Endothelial cell of hepatic sinusoid (primary cell): ENCODE data around the gene CBLB.

Experiments
- in situ Hi-C: cut with HindIII; loops from 2 replicates; pipeline ENCODE4 v1.10.0; 2017; ENCODE audit warnings: low sequenced_read_pairs

The CBLB gene

DNA sequence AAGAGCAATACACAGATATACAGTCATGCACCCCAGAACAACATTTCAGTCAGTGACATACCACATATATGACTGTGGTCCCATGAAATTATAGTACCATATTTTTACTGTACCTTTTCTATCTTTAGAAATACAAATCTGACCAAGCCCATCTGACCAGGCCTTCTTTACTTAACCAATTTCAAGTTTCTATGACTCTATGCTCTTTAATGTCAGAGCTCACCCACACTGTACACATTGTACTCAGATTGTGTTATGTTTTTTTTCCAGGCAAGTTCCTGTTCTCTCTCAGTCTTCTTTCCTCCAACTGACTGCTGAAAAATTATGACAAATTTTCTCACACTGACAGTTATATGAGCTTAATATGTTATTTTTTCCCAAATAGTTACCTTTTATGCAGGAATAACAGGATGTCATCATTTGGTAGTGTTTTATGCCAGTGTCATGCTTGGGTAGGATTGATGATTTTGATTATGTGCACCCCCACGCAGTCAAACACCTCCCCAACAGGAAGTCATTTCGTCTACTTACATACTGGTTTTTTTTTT lies 8.0 kb upstream of the CBLB start:
- in situ Hi-C loops = no loop called here

DNA sequence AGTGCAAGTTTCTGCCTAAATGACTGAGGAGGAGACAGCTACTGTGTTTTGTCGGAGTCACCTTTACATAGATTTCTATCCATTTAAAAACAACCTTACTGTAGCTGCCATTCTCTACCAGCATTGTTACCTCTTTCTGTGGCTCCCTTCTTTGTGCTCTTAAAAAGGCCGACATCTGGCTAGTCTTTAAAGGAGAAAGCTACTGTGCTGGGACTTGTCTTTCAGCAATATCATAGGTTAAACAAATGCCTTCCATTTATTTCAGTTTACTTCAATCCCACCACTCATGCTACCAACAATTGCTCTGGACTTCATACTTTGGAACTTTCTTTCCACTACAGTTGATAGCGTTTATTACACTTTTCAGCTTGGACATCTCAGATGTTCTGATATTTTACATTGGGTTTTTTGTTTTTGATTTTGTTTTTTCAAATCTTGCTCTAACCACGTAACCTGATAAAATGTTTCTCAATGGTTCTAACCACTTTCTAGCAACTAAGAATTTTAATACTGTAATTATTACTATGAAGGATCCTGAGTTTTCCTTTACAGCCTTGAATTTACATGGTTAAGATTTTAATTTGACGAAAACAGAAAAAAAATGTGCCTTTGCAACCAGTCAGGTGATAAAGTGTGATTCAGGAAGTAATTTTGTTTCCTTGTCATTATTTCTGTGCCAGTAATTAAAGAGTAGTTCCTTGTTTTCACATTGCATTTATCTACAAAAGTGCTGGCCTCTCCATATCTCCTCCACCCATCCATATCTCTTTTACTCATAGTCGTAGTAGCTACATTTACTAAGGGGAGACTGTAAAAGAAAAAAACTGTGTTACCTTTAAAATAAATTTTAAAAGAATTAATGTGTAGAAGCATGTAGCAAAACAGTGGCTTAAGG lies 1.3 kb upstream of the CBLB start:
- in situ Hi-C loops = no loop called here

DNA sequence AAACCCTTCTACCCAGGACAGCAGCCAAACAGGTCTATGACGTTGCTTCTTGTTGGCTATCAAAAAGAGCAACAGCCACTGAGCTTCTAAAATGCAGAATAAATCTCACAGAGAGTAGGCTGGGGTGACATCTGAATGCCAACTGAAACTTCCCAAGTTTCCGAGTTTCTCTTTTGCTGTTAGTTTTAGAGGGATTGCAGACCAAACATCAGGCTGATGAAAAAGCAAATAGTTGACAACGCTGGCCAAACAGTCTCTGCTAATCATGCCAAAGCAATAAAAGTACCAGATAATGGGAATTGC lies 670 bp upstream of the CBLB start:
- in situ Hi-C loops = no loop called here

DNA sequence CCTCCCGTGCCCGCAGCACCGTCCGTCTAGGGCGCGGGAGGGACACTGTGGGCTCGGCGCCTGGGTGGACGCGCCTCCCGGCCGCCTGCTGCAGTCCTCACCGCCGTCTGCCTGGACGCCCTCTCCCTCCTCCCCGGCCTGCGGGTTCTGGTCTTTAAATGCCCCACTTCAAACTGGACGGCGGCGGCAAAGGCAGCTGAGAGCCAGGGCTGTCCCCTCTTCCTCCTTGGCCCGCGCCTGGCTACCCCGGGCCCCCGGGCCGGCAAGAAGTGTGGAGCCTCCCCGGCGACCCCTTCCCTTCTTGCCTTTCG lies 426 bp downstream of the CBLB start:
- in situ Hi-C loops = no loop called here

DNA sequence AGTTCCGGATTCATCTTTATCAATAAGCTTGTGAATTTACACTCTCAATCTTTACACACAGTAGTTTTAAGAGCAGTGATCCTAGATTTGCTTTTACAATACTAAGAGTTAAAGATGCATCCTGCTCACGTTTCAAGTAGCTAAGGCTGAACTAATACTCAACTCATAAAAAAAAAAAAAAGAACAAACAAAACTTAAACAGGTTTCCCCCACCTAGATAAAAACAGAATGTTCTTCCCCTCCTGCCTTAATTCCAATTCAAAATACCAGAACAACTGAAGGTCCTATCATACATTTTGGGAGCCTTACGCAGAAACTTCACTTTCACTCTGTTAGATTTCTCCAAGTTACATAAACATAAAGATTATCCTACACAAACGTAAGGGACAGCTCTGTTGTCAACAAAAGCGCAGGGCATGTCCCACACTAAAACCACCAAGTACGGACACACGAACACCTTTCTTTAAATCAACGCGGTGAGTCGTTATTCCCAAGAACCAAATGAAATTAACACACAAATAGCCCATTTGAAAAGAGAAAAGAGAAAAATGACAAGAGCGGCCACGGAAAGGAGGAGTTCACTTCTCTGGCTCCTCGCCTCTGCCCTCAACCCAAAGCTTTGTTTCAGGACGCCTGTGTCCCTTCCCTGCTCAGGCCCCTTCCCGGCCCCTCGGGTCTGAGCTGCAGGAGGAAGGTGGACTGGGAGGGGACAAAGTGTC lies 941 bp downstream of the CBLB start:
- in situ Hi-C loops = no loop called here

DNA sequence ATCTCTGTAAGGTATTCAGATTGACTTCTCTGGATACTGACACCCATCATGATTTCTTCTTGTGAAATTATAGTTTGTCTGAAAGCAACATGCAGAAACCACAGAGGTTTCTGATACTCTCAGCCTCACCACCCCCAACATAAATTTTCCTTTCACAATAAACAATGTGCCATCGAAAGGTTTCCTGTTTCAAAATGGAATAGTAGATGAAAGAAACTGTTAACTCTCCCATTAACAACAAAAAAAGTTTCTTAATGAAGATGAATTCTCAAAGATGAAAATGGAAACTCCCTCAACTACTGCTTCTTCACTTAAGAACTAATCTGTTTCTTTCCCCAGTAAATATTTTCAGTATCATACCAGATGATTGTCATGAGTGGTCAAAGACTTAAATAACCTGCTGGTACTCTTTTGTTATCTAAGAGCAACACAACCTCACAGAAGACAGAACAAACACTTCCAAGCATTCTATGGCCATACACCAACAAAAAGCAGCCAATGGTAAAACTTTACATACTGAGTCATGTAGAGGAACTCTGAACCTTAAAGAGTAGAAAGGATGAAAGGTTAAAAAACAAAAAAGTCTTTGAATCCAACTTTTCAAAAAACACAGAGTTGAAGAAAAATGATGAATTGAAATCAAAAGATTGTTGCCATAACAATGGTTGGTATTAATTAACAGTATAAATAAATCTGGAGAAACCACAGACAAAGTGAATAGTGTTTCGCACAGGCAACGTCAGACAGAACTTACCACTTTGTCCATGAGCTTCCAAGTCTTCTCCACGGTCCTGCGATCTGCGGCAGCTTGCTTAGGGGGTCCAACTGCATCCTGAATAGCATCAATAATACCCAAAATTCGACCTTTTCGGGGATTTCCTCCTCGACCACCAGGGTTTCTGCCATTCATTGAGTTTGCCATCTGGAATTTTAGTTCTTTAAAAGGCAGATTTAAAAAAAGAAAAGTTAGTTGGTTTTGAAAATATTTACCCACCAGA lies 1.9 kb downstream of the CBLB start:
- in situ Hi-C loops = no loop called here

DNA sequence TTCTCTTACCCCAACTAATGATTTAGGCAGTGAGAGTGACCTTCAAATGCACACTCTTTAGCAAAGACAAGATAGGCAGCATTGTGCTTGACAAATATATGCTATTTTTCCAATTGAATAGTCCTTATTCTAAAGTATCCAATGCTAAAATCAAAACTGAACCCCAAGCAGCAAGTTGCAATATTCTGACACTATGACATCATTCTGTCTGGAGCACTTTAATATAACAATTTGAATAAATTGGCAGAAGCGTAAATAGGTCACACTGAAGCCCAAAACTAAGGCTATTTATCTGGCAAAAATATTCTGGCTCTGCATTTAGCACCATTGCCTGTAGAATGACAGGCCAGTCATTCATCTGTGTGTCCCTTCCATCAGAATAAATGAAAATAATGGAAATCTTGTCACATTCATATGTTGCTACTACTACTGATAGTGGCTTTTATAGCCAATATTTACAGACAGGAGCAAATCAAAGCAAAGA lies 2.9 kb downstream of the CBLB start:
- in situ Hi-C loops = no loop called here

DNA sequence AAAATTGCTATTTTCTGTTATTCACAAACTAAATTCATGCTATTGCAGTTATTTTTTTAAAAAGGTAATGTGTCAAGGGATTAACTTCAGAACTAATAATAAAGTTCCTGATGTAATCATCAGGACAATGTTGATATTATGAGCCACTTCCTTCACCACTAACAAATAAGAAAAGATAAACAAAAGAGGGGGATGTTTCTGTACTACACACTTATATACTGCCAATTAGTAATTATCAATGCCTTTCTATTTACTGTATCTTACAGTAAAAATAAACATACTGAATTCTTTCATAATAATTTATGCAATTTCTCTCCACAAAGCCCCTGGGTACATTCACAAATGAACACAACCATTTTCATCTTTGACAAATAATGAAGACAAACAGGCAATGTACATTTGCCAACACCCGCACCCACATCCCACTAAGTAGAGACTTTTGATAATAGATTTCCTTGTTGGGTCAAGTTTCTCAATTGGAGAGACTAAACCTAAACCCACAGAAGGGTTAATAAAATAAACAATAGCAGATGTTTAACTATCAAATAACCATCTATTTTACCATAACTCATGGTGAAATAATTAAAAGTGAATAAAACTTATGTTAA lies 3.7 kb downstream of the CBLB start:
- in situ Hi-C loops = no loop called here

DNA sequence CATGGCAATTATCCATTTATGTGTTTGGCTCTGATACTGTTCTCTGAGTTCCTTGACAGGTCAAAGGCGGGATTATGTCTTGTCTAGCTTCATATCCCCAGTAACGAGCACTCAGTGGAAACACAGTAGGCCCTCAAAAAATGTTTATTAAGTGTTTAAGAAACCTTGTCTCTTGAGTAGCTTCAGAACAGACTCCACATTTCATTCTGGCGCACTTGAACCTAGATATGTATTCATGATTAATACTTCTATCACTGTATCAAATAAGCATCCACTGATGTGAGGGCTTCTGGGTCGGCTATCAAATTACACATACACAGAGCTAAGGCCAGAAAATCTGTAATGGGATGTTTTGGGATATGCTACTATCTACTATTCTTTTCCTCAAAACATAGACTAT lies 4.6 kb downstream of the CBLB start:
- in situ Hi-C loops = no loop called here

DNA sequence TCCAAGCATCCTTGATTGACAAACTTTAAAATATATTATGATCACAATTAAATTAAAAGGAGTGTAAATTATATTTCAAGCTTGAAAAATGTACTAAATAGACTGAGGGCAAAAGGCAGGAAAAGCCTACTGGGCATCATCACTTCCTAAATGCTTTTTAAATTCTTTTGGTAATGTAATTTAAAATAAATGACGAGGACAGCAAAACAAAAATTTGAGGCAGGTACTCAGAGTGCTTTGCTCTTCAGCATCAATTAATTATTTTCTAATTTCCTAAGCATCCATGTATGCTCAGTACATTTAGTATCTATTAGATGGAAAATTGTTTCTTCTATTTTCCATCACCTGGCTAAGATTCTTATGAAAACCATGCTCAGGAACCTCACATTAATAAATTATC lies 5.2 kb downstream of the CBLB start:
- in situ Hi-C loops = no loop called here

DNA sequence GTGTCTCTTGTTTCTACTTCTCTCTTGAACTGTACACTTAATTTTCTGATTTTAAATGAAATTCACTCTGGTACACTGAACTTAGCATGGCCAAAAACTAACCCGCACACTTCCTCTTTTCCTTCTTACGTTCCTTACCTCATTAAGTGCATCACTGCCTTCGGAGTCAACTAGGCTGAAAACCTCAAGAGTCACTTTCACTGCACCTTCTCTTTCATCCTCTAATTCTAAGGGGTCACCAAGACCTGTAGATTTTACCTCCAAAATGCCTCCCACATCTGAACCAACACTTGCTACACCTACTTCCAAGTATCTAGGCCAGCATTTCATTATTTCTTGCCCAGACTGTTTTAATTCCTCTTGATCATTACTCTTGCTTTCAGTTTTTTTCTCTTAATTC lies 6.6 kb downstream of the CBLB start:
- in situ Hi-C loops = no loop called here

DNA sequence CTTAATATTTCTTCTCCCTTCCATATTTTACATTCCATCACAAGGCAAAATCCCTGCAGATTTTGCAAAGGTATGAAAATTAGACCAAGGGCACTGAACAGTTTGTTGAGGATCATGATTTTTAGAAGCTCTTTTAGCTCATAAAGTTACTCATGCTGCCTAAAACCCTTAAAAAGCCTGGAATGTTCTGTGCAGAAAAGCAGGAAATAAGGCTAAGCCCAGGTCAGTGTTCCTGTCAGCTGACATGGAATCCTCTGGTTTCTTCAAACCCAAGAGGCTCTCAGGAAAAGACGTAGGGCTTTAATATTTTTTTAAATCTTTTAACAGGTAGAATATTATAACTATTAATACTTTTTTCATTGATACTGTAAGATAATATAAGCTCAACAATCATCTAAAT lies 8.2 kb downstream of the CBLB start:
- in situ Hi-C loops = no loop called here

DNA sequence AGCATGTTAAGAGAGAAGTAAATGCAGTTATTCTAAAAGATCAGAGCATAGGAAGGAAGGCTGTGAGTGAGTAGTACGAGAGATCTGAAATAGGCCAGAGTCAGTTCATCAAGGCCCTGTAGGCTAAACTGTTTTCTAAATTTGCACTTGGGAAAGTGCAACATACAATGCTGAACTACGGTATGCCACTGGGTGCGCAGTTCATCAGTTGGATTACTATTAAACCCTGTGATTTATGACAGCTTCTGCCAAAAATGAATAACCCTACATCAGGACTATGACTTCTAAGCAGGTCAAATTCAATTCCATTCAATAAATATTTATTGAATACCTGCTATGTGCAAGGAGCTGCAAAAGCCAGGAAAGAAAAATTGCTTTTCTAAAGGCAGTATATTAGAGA lies 10.8 kb downstream of the CBLB start:
- in situ Hi-C loops = no loop called here

DNA sequence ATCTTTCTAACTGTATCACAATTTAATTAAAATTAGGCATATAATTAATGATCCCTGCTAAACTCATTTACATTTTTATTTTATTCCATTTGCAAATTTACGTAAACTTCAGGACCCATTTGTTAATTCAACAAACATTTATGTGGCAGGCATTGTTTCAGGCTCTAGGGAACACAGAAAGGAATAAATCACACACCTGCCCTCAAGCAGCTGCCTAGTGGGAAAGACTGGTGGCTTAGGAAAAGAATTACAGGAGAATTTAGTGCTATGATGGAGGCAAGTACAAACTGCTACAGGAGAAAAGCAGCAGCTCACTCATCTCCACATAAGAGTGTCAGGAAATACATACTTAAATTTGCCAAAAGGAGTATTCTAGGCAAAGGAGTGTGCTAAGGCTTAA lies 11.2 kb downstream of the CBLB start:
- in situ Hi-C loops = no loop called here

DNA sequence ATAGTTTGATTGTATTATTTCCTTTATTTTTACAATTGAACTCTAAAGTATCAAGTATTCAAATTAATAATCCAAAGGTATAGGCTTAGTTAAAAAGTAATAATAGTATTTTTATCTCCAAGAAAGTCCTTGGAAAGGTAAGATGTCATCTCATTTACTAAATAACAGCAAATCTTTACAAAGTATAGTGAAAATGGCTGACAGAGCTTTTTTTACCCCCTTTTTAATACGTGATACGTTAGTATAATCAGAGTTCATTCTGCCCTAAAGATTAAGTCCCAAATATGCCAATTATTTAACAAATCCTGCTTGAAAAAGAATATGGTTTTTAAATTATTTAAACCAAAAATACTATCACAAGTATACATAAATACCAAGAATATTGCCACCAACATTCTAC lies 12.2 kb downstream of the CBLB start:
- in situ Hi-C loops = no loop called here

DNA sequence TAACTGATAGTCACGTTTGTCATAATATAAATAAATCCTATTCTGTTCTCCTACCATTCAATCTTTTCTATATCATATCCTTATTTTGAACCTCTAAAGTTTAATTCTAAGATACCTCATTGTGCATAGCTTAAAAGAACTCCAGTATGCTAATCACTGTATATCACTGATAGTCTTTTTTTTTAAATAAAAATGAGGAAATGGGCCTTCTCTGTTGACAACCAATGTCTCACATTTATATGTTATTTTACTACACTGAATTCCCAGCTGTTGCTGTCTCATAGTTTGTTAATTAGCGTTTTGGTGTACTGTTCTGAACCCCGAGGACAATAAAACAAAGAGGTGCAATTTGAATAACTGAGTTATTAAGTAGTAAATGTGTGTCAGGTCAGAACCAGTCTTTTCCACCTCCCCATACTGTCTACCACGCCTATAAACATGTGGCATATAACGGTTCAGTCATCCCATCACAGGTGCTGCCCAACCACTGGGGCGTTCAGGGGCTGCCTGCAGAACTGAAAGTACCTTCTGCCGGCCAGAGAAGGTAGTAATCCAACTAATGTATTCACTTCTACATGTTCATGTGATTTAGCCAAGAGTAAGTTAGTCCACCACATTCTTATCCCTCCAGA lies 14.9 kb downstream of the CBLB start:
- in situ Hi-C loops = no loop called here

DNA sequence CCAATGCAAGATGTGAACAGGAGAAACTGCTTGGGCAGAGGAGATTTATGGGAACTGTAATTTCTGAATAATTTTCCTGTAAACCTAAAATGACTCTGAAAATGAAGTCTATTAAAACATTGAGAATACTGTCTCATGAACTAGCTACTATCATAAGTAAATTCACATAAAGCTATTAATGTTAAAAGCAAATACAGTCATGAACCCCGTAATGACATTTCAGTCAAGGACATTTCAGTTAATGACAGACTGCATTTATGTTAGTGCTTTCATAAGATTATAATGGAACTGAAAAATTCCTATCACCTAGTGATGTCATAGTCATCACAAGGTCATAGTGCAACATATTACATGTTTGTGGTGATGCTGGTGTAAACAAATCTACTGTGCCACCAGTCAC lies 17.2 kb downstream of the CBLB start:
- in situ Hi-C loops = no loop called here

DNA sequence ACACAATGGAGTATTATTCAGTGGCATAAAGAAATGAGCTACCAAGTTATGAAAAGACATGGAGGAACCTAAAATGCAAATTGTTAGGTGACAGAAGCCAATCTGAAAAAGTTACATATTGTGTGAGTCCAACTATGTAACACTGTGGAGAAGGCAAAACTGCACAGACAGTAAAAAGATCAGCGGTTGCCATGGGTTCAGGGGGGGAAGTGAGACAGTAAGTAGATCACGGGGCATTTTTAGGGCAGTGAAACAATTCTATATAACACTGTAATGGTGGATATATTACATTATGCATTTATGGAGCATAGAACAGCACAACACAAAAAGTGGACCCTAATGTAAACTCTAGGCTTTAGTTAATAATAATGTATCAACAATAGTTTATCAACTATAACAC lies 17.6 kb downstream of the CBLB start:
- in situ Hi-C loops = no loop called here

DNA sequence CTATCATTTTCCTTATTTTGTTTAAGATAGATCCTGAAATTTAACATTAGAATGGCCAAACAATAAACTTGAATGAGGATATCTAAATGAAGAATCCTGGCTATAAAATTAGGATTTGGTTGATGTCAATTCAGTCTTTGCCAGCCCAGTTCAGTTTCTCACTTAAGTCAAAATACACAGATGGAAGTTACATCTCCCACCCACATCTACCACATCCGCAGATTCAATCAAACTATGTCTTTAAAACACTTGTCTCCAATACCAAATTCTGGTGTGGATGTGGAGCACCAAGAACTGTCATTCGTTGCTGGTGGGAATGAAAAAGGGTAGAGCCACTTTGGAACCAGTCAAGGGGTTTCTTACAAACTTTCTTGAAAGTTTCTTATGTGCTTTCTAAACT lies 18.2 kb downstream of the CBLB start:
- in situ Hi-C loops = no loop called here

DNA sequence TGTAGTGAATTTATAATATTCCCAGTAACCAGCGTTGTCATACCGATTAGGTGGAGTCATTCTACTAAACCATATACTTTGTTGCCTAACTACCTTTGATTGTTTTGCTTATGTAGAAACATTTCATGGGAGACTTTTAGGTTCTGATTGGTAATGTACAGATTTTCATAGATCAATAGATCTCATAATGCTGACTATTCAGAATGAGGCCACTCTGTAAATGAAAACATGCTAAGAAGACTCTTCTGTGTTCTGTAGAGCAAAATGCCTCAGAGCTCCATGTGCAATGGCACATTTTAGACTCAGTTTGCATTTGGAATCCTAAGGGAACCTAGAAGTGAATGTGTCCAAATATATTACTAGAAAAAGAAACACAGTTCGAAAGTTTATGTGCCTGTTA lies 20.0 kb downstream of the CBLB start:
- in situ Hi-C loops = no loop called here
